K562 (cell line): Measurements from ENCODE around the gene KLF13. TPM values are rescaled to one million over a fixed set of nuclear protein-coding genes. Genes with fewer than 3 reads are reported as not detected.

Experiments
- ATAC-seq: fragments of 200-7000 bp; cut with Tn5 transposase; 3 replicates; pipeline ENCODE4 v1.9.1; 2020; ENCODE audit warnings: moderate library complexity
- BruUV-seq: library from RNA; stranded (reverse); fragments of 400-500 nt; replicated peaks from 2 replicates; lab custom pipeline; 2021; lab: Mats Ljungman, UMichigan
- CTCF ChIA-PET: fragments of 300-600 bp; formaldehyde crosslinking; extraction: SDS; loops from one replicate; lab custom pipeline; 2021; ENCODE audit warnings: low intra/inter-chr PET ratio; lab: Yijun Ruan, JAX
- POLR2A ChIA-PET: fragments of 300-600, 350-650 bp; sonication (Branson Sonifier 250); formaldehyde crosslinking; extraction: SDS; loops from one replicate; lab custom pipeline; 2021; ENCODE audit warnings: antibody characterized with exemption, inconsistent platforms; lab: Yijun Ruan, JAX
- DNase-seq, 4 experiments: peaks; one replicate each; pipeline versions ENCODE4 v3.0.0 to v3.0.0-alpha.2; 2011 to 2018; ENCODE audit warnings: low spot score in 3 of 4, mixed read lengths in 3 of 4; ENCODE audit errors: extremely low read depth in 1 of 4
- FAIRE-seq: peaks from 2 replicates; lab custom pipeline; 2011; peaks lifted over from hg19 to GRCh38; lab: Jason Lieb, UNC
- H2AFZ ChIP-seq: 2 replicates; pipeline ENCODE4 v1.6.0; 2011; ENCODE audit warnings: low read depth, low read length, control low read depth, inconsistent platforms
- H3K27ac ChIP-seq: fragments of 200-600 bp; 3 replicates; pipeline ENCODE4 v1.8.0; 2011; ENCODE audit warnings: low read depth, mild to moderate bottlenecking, control low read depth, inconsistent platforms, low read length, moderate library complexity, mixed read lengths; ENCODE audit errors: extremely low read depth
- H3K27me3 ChIP-seq, 2 experiments: fragments of 300-600 bp in 1 of 2; 2 replicates in 1 of 2; 3 replicates in 1 of 2; pipeline versions ENCODE4 v1.6.0 to v1.8.0; 2011; ENCODE audit warnings: inconsistent platforms in 2 of 2, low read length in 2 of 2, mild to moderate bottlenecking in 1 of 2, mixed read lengths in 1 of 2, moderate library complexity in 1 of 2; ENCODE audit not compliant: control insufficient read depth in 2 of 2, insufficient read depth in 2 of 2
- H3K36me3 ChIP-seq: fragments of 300-600 bp; 3 replicates; pipeline ENCODE4 v1.8.0; 2011; ENCODE audit warnings: mild to moderate bottlenecking, low read length, inconsistent platforms; ENCODE audit not compliant: control insufficient read depth, insufficient read depth
- H3K4me1 ChIP-seq, 2 experiments: fragments of 200-600 bp in 1 of 2; replicated peaks in 1 of 2; 2 replicates in 1 of 2; 3 replicates in 1 of 2; pipeline versions ENCODE4 v1.5.1 to v1.8.0; 2011; ENCODE audit warnings: inconsistent platforms in 2 of 2, low read length in 2 of 2, mild to moderate bottlenecking in 1 of 2, mixed read lengths in 1 of 2, moderate library complexity in 1 of 2; ENCODE audit not compliant: control insufficient read depth in 2 of 2, insufficient read depth in 2 of 2
- H3K4me2 ChIP-seq: 2 replicates; pipeline ENCODE4 v1.6.1; 2011; ENCODE audit warnings: low read length, control low read depth, inconsistent platforms, mixed read lengths; ENCODE audit not compliant: insufficient read depth
- H3K4me3 ChIP-seq: fragments of 200-600 bp; sonication (generic), shearing (Covaris generic); 2 replicates; pipeline ENCODE4 v1.5.1; 2016; ENCODE audit warnings: control low read depth, inconsistent platforms
- H3K79me2 ChIP-seq: fragments of 200-600 bp; 3 replicates; pipeline ENCODE4 v1.8.0; 2011; ENCODE audit warnings: low read length, inconsistent platforms; ENCODE audit not compliant: control insufficient read depth, insufficient read depth
- H3K9ac ChIP-seq, 2 experiments: 2 replicates each; pipeline versions ENCODE4 v1.6.0 to v1.6.1; 2011; ENCODE audit warnings: low read depth in 2 of 2, low read length in 2 of 2, control low read depth in 1 of 2, inconsistent platforms in 1 of 2, mild to moderate bottlenecking in 1 of 2, mixed read lengths in 1 of 2; ENCODE audit not compliant: insufficient read depth in 1 of 2
- H3K9me1 ChIP-seq: one replicate; pipeline ENCODE4 v1.6.0; 2011; ENCODE audit warnings: inconsistent platforms, mild to moderate bottlenecking, low read length, moderate library complexity; ENCODE audit not compliant: control insufficient read depth, insufficient read depth
- H3K9me3 ChIP-seq: replicated peaks from 2 replicates; pipeline ENCODE4 v1.5.1; 2011; ENCODE audit warnings: low read depth, low read length, inconsistent platforms; ENCODE audit not compliant: control insufficient read depth, insufficient read depth
- H4K20me1 ChIP-seq: replicated peaks from 2 replicates; pipeline ENCODE4 v1.6.1; 2011; ENCODE audit warnings: low read length, inconsistent platforms, mixed read lengths; ENCODE audit not compliant: control insufficient read depth, insufficient read depth
- E2F6 ChIP-seq, 2 experiments: IDR thresholded peaks; 2 replicates each; pipeline ENCODE4 v1.6.1; 2011; ENCODE audit warnings: borderline replicate concordance in 1 of 2, control low read depth in 1 of 2, low read depth in 1 of 2, low read length in 1 of 2, mild to moderate bottlenecking in 1 of 2, mixed read lengths in 1 of 2, moderate library complexity in 1 of 2; ENCODE audit not compliant: insufficient read depth in 1 of 2, insufficient read length in 1 of 2, poor library complexity in 1 of 2, severe bottlenecking in 1 of 2; ENCODE audit errors: extremely low read depth in 1 of 2
- SUPT5H ChIP-seq: fragments of 450-650 bp; IDR thresholded peaks from 2 replicates; pipeline ENCODE4 v1.6.1; 2016
- TCF3 ChIP-seq: sonication (generic); formaldehyde crosslinking; IDR thresholded peaks from 2 replicates; pipeline ENCODE4 v1.4.0; 2020; ENCODE audit warnings: mild to moderate bottlenecking, missing genetic modification reagents
- ZKSCAN8 ChIP-seq: fragments of 200-800 bp; sonication (Bioruptor generic); IDR thresholded peaks from 2 replicates; pipeline ENCODE4 v1.6.1; 2016; ENCODE audit warnings: missing genetic modification characterization, missing compliant biosample characterization
- ZNF592 ChIP-seq: fragments of 450-650 bp; IDR thresholded peaks from 2 replicates; pipeline ENCODE4 v1.6.1; 2017; ENCODE audit warnings: antibody characterized with exemption, mild to moderate bottlenecking
- ZNF830 ChIP-seq: fragments of 250-450 bp; sonication (Bioruptor Pico); IDR thresholded peaks from 2 replicates; pipeline ENCODE4 v1.5.0; 2021; ENCODE audit warnings: mild to moderate bottlenecking
- WGBS: fragments of 100-300 bp; shearing (Covaris generic); methylation state at CpG from one replicate; pipeline ENCODE4 v1.1.6; 2016; ENCODE audit warnings: low coverage, mixed read lengths; ENCODE audit not compliant: insufficient coverage; ENCODE audit errors: missing lambda C conversion rate; 5-methylcytosine and 5-hydroxymethylcytosine counted together
- in situ Hi-C: fragments of 300-500 bp; cut with MboI; formaldehyde crosslinking; loops from 4 replicates; pipeline ENCODE4 v1.15.0; 2018; ENCODE audit warnings: inconsistent platforms, mixed read lengths
- intact Hi-C: fragments of 100-400 bp; cut with micrococcal nuclease; formaldehyde crosslinking; loops from 2 replicates; pipeline ENCODE4 v1.14.2; 2022
- polyA plus RNA-seq, 8 experiments: library from polyadenylated mRNA; depleted of rRNA in 4 of 8; stranded (reverse) in 5 of 8; unstranded in 3 of 8; fragments of >200 nt; fragmentation: Nextera tagmentation in 2 of 8; fragmentation: Illumina TruSeq in 1 of 8; extraction: Ambion mirVana in 2 of 8; extraction: Trizol in 1 of 8; gene quantifications; 2 replicates each; pipeline versions ENCODE4 v1.2.1 to v1.2.3, GENCODE V29; 2011 to 2014; ENCODE audit warnings: inconsistent platforms in 1 of 8, missing spikeins in 1 of 8
- total RNA-seq, 7 experiments: library from RNA; depleted of rRNA in 6 of 7; stranded (reverse); fragments of >200 nt in 6 of 7; fragmentation: Illumina TruSeq in 2 of 7; extraction: Trizol in 2 of 7; gene quantifications; 2 replicates each; pipeline versions ENCODE4 v1.2.1 to v1.2.3, GENCODE V29; 2011 to 2021; ENCODE audit warnings: low replicate concordance in 1 of 7

Gene KLF13
- total and polyA plus RNA-seq, 9 of the 15 experiments (the other 6 are each of a cell fraction or from before 2014, with no cell fraction given), result 1.8 to 10.5 (median 4.8) TPM

- peaks cover 0 to 27% of the 10 kb centered on the region in 2 experiments; a peak in 3 of 5 replicates for H3K4me1 ChIP-seq
- ATAC-seq (no peak), FAIRE-seq (no peak), DNase-seq (no peak)
- H3K27ac ChIP-seq, result no peak overlapping the region
- peaks cover 0 to 13% of the 10 kb centered on the region in 2 experiments; a peak in 2 of 5 replicates for H3K27me3 ChIP-seq
- H3K36me3 ChIP-seq, result no peaks in the 10 kb centered on the region
- no peaks in the 10 kb centered on the region for H3K9me1 ChIP-seq
- intact Hi-C loops, result no loop called here
- CTCF ChIA-PET, result no interaction called here
- no peak overlapping the region for H3K9ac ChIP-seq
- H3K9me3 ChIP-seq, result no peaks in the 10 kb centered on the region
- no peak overlapping the region for H3K4me2 ChIP-seq
- H3K79me2 ChIP-seq, result no peaks in the 10 kb centered on the region; the same call in 2 of the 3 replicates
- H3K4me3 ChIP-seq, result no peak overlapping the region
- H4K20me1 ChIP-seq, result peaks cover 45% of the 10 kb centered on the region
- in situ Hi-C loops, result no loop called here
- BruUV-seq, result no TSS peak
- POLR2A ChIA-PET, result interaction anchor here (1.0 kb wide), 1 partner anchor 12 kb away, joined by 3 read pairs; no protein-coding TSS in a partner anchor
- no peak overlapping the region for H2AFZ ChIP-seq
- WGBS, result 20% methylated on average over 4 of the region's 4 CpGs
- TF ChIP-seq ZKSCAN8 (CRISPR knock-in tag) (no peak), ZNF592 (no peak), TCF3 (CRISPR knock-in tag) (no peak), SUPT5H (no peak), ZNF830 (CRISPR knock-in tag) (no peak), E2F6 (IDR thresholded peaks at IDR 0.05; ENCODE audit: borderline replicate concordance in 1 of 2, extremely low read depth in 1 of 2, insufficient read depth in 1 of 2, insufficient read length in 1 of 2, low read depth in 1 of 2, low read length in 1 of 2, poor library complexity in 1 of 2, severe bottlenecking in 1 of 2) (no peak)
These were observed 14.4 kb downstream of the KLF13 start for GRCh38 chr15:31341071-31341470.
